Memory B cell (primary cell): Measurements from ENCODE around the gene MED12L.

Source experiments
- ATAC-seq: fragments of 150-1000 bp; cut with Tn5 transposase; 2 replicates; pipeline ENCODE4 v1.10.0; 2021; ENCODE audit warnings: low read depth, mild to moderate bottlenecking, moderate library complexity
- DNase-seq, 2 donors: peaks; one replicate each; pipeline ENCODE4 v3.0.0; 2022; ENCODE audit warnings: low spot score in 2 of 2
- H3K27ac Mint-ChIP-seq: one replicate; pipeline ENCODE4 v1.8.0; 2022; ENCODE audit warnings: mild to moderate bottlenecking, moderate library complexity, mixed read lengths
- H3K27me3 Mint-ChIP-seq: one replicate; pipeline ENCODE4 v1.8.0; 2022; ENCODE audit warnings: mixed read lengths
- H3K36me3 Mint-ChIP-seq: one replicate; pipeline ENCODE4 v1.8.0; 2022; ENCODE audit warnings: mild to moderate bottlenecking, mixed read lengths
- H3K4me1 Mint-ChIP-seq: one replicate; pipeline ENCODE4 v1.8.0; 2022; ENCODE audit warnings: mixed read lengths
- H3K4me3 Mint-ChIP-seq: one replicate; pipeline ENCODE4 v1.8.0; 2022; ENCODE audit warnings: mild to moderate bottlenecking, moderate library complexity, mixed read lengths
- H3K9me3 Mint-ChIP-seq: one replicate; pipeline ENCODE4 v1.8.0; 2022; ENCODE audit warnings: mixed read lengths

MED12L gene

DNA sequence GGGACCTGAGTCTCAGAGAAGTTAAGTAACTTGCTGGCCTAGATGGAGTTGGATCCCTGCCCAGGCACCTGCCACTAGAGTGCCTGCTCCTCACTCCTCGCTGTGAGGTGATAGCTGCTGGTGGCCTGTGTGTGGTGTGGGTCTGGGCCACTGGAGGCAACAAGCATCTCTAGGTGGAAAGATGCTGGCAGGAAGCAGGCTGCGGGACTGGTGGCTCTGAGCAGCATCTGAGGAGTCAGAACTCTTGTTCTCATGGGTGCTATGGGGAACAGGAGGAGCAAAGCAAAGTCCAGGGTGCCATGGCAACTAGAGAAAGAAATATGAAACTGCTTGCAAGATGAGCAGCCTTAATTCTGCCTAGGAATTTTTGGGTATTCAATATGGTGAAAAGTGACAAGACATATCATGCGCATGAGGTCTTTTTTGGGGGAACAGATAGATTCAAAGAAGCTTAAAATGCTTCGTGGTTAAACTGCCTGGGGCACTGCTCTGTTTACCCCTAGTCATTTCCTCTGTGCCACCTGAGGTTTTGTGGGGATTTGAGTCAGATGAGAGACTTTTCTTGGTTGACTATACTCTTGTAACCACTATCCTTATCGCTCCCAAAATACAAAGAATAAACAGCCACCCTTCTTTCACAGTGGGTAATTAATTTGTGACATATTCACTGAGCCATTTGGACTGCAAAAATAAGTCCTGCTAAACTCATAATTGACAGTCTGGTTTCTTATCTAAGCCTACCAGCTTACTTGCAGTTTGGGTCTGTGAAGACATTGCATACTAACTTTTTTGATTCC, 50.3 kb downstream of the MED12L start:
- no peak overlapping the region for H3K27ac Mint-ChIP-seq
- peaks cover 5% of the 10 kb centered on the region for H3K27me3 Mint-ChIP-seq
- no peak for DNase-seq
- H3K36me3 Mint-ChIP-seq: no peaks in the 10 kb centered on the region
- peaks cover 2% of the 10 kb centered on the region for H3K9me3 Mint-ChIP-seq
- peaks cover 8% of the 10 kb centered on the region for H3K4me1 Mint-ChIP-seq
- H3K4me3 Mint-ChIP-seq: no peak overlapping the region
- no peak for ATAC-seq

DNA sequence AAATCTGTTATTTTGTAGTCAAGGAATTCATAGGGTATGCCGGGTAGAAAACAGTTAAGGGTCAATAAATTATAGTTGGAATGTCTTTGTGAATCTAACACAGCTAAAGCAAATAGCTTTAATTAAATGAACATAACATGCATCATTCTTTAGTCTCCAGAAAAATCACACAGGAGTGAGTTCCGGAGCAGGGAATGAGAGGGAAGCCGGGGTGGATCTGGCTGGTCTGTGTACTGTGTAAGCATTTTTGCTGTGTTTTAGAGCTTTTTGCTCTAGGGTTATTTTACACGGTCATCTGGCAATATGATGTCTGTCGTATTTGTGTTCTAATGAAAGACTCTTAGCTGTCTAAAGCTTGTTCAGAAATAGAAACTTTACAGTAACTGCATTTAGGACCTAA, 57.5 kb downstream of the MED12L start:
- DNase-seq (no peak), ATAC-seq (no peak)
- Mint-ChIP-seq H3K9me3 (peaks cover 1% of the 10 kb centered on the region), H3K4me1 (peaks cover 5% of the 10 kb centered on the region), H3K36me3 (no peaks in the 10 kb centered on the region), H3K27me3 (peaks cover 5% of the 10 kb centered on the region), H3K27ac (no peak overlapping the region), H3K4me3 (no peak overlapping the region)

DNA sequence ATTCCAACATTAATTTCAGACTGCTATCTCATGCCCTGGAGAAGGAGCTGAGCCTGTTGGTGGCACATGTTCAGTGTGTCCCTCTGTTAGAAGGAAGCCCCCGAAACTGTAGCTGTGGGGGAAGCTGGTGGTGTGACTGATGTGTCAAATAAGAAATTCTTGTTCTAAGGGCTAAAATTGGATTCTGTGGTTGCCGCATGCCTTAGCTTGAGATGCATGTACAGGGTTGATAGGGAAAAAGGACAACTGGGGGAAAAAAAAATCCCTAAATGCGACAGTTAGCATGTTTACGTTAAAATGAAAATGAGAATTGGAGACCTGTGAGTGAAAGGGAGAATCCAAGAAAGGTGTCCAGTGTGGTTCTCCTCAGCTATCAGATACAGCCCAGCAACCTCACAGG, 58.6 kb downstream of the MED12L start:
- Mint-ChIP-seq H3K27me3 (peaks cover 5% of the 10 kb centered on the region), H3K4me1 (peaks cover 5% of the 10 kb centered on the region)
- ATAC-seq: no peak

DNA sequence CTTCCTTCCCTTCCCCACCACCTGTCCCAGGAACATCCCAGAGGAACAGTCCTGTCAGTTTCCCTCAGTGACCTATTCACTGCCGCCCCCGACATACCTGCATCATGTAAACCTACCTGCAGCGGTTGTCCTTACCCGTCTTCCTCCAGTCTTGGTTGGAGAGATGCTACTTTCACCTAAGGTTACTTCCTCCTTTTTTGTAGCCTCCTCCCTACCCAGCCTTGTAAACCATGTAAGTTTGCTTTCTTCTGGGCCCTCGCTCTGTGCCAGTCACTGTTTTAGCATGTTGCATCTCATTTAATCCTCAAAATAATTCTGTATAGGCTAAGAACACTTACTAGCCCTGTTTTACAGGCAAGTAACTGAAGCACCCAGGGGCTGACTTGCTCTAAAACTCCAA, 59.3 kb downstream of the MED12L start:
- Mint-ChIP-seq H3K9me3 (no peaks in the 10 kb centered on the region), H3K4me1 (peaks cover 5% of the 10 kb centered on the region), H3K4me3 (no peak overlapping the region), H3K27me3 (peaks cover 5% of the 10 kb centered on the region), H3K27ac (no peak overlapping the region), H3K36me3 (no peaks in the 10 kb centered on the region)
- ATAC-seq (peak; percentile 47), DNase-seq (peak in 1 of 2 donors; percentile 5)

More for the DNA sequence above, 58.6 kb downstream of the MED12L start:
- DNase-seq: no peak
- Mint-ChIP-seq H3K27ac (no peak overlapping the region), H3K36me3 (no peaks in the 10 kb centered on the region), H3K4me3 (no peak overlapping the region), H3K9me3 (no peaks in the 10 kb centered on the region)

DNA sequence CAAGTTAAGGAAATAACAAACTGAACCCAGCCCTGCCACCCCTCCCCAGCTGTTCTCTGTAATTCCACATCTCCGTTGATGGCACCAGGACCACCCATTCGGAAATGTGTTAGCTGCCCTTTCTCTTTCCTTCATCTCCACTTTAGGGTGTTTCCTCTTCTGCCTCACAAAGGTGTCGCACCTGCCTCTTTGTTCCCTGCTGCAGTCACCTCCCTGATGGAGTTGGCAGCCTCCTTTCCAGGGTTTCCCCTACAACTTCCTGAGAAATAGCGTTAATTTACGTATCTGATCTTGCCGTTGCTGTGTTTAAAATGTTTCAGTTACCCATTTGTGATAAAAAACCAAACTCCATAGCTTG, 60.2 kb downstream of the MED12L start:
- DNase-seq: peak in 1 of 2 donors; percentile 5
- no peaks in the 10 kb centered on the region for H3K9me3 Mint-ChIP-seq
- H3K27ac Mint-ChIP-seq: no peak overlapping the region
- no peak overlapping the region for H3K4me3 Mint-ChIP-seq
- H3K4me1 Mint-ChIP-seq: peaks cover 5% of the 10 kb centered on the region
- H3K36me3 Mint-ChIP-seq: no peaks in the 10 kb centered on the region
- peaks cover 5% of the 10 kb centered on the region for H3K27me3 Mint-ChIP-seq
- peak; percentile 5 for ATAC-seq

DNA sequence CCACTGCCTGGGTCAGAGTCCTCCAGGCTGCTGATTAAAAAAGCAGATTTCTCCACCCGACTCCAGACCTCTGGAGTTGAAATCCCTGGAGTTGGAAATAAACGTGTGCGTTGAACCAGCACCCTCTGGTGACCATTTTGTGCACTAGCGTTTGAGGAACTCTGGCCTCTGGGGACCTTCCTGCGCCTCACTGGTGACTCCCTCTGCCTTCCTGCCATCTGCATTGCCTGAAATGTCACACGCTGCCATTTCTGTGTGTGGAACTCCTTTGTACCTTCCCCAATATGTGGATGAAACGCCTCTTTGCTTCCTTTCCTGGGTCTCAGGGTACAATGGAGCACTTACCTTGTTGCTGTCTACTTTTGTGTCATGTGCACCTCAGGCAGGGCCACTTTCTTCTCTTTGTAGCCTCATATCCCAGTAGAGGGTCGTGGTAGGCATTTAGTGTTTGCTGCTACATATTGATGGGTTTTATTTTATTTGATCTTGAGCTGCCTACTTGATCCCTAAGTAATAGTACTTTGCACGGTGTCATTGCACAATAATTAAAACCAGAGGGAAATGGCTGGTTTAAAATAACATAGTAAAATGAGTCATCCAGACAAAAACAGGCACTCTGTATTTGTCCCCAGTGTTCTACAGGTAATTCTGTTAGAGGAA, 60.7 kb downstream of the MED12L start:
- peaks cover 5% of the 10 kb centered on the region for H3K4me1 Mint-ChIP-seq
- H3K4me3 Mint-ChIP-seq: no peak overlapping the region
- no peak overlapping the region for H3K27ac Mint-ChIP-seq
- peaks cover 6% of the 10 kb centered on the region for H3K27me3 Mint-ChIP-seq
- DNase-seq (peak; percentile 46 to 62), ATAC-seq (peak; percentile 96)
- no peaks in the 10 kb centered on the region for H3K9me3 Mint-ChIP-seq
- no peaks in the 10 kb centered on the region for H3K36me3 Mint-ChIP-seq

DNA sequence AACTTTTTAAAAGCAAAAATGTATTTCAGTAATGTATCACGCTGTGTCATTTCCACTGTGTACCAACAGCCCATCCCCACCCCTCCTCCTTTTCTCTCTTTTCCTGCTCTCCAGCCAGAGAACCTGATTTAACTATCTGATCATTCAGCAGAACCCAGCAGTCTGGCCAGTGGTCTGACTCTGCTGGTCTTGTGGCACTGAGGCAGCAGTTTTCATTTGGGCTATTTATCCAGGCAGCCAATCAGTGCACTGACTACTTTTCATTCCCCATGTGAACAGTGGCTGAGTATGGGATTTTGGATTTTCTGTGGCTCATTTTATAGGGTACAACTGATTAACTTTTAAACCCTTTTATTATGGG, 61.2 kb downstream of the MED12L start:
- H3K9me3 Mint-ChIP-seq: no peaks in the 10 kb centered on the region
- H3K4me3 Mint-ChIP-seq: no peak overlapping the region
- DNase-seq: no peak
- H3K27ac Mint-ChIP-seq: no peak overlapping the region
- ATAC-seq: no peak
- peaks cover 6% of the 10 kb centered on the region for H3K27me3 Mint-ChIP-seq
- H3K36me3 Mint-ChIP-seq: no peaks in the 10 kb centered on the region
- H3K4me1 Mint-ChIP-seq: peaks cover 5% of the 10 kb centered on the region

DNA sequence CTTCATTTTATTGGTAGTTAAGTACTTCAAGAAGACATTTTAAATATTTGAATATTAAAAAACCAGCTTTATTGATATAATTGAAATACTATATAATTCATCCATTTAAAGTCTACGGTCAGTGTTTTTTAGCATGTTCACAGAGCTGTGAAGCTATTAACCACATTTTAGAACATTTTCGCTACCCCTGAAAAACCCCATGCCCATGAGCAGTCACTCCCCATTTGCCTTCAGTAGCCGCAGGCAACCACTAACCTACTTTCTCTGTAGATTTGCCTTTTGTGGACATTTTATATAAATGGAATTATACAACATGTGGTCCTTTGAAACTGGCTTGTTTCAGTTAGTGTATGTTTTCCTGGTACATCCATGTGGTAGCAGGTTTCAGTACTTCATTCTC, 61.8 kb downstream of the MED12L start:
- Mint-ChIP-seq H3K4me3 (no peak overlapping the region), H3K27ac (no peak overlapping the region), H3K36me3 (no peaks in the 10 kb centered on the region), H3K9me3 (no peaks in the 10 kb centered on the region), H3K4me1 (peaks cover 5% of the 10 kb centered on the region), H3K27me3 (peaks cover 6% of the 10 kb centered on the region)
- ATAC-seq (no peak), DNase-seq (no peak)

DNA sequence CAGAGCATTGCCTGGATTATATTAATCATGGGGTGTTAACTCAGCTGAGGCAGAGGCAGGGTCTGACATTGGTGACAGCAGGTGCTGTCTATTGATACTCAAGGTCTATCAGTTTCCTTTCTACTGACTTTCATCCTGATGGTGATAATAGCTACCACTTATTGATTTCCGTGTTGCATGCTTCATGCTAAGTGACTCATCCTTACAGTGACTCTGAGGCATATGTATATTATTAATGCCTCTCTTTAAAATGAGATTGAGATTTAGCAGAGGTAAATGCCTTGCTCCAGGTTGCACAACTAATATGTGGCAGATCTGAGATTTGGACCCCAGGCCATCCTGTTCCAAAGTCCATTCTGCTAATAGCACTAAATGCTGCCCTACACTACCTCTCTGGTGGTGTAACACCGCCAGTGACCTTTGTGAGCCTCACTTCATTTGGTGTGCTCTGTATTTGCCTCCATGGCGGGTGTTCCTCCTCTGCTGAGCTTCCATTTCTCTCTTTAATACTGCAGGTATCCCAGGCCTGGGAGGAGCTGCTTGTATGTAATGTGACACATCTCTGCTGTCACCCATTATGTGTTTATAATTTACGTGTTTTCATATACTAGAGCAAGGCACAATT, 67.1 kb downstream of the MED12L start:
- no peak overlapping the region for H3K27ac Mint-ChIP-seq
- no peak overlapping the region for H3K4me3 Mint-ChIP-seq
- H3K4me1 Mint-ChIP-seq: no peaks in the 10 kb centered on the region
- H3K9me3 Mint-ChIP-seq: no peaks in the 10 kb centered on the region
- H3K36me3 Mint-ChIP-seq: no peaks in the 10 kb centered on the region
- ATAC-seq (no peak), DNase-seq (no peak)
- H3K27me3 Mint-ChIP-seq: peaks cover 1% of the 10 kb centered on the region

DNA sequence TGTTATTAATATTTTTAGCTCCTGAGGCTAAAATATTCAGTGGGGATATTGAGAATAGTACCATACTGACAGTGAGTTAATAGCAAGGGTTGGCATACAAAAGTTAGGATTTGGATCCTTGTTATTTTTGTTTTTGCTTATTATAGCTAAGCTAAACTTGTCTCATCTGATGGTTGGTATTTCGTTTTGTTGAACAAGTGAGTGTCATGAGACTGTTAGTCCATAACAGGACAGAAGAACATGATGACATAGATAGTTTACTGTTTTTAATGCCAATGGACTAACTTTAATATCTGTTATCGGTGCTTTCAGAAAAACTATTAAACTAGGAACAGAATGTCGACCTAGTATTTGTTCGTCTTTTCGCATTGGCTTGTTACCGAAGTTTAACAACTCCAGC, 69.1 kb downstream of the MED12L start:
- H3K4me1 Mint-ChIP-seq: no peaks in the 10 kb centered on the region
- no peak for ATAC-seq
- H3K27me3 Mint-ChIP-seq: peaks cover 3% of the 10 kb centered on the region
- H3K4me3 Mint-ChIP-seq: no peak overlapping the region
- no peaks in the 10 kb centered on the region for H3K36me3 Mint-ChIP-seq
- H3K9me3 Mint-ChIP-seq: no peaks in the 10 kb centered on the region
- no peak for DNase-seq
- H3K27ac Mint-ChIP-seq: no peak overlapping the region

DNA sequence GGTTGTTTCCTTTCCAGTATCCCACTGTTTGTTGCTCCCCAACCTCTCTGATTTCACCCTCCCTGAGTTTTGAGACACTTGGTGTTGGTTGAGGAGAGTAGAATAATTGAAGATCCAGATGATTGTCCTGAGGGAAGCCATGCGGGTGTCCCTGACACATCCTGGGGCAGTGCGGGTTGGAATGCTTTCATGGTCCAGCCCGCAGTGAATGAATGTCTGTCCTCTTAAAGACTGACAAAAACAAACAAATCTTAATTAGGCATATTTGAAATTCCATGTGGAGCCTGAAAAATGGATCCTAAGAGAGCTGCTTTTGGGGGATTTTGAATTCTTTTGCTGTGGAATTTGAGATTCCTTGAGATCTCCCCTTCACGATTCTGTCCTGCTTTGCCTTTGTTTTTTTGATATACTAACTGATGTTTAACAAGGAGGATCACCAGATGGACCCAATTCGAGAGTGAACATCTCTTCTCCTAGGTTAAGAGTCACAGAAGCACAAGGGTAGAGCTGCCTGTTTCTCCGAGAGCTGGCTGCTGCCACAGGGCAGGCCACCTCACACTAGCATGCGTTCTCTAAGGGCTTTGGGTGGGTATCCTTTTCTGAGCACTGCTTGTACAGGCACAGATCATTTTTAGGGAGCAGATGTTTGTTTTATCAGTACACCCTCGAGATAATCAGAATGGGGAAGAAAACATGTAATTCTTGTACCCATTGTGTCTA, 70.1 kb downstream of the MED12L start:
- Mint-ChIP-seq H3K4me3 (no peak overlapping the region), H3K27me3 (peaks cover 3% of the 10 kb centered on the region), H3K36me3 (no peaks in the 10 kb centered on the region), H3K4me1 (no peaks in the 10 kb centered on the region), H3K9me3 (no peaks in the 10 kb centered on the region), H3K27ac (no peak overlapping the region)
- DNase-seq: no peak
- ATAC-seq: no peak

DNA sequence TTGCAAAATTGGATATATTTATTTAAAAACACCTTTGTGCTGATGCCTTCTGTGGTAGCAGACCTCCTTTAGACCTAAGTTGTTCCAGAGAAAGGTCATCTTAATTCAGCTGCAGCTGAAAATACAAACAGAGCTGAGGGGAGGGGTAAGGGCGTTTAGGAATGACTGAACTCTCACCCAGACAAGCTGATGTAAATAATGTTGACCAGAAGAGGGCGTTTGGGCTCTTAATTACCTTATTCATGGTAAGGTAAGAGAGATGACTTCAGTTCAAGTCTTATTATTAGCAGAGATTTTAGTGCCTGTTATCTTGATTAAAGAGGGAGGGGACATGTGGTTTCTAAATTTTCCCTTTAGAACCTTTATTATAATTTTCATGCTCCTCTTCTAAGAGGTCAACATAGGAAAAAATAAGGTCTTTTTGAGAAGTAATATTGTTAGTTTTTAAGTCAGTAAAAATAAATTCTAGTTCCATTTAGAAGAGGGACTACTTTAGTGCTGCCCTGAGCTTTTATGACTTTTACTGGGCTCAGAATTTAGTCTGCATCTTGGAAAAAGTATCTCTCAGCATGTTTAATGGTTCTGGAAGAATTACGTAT, 71.3 kb downstream of the MED12L start:
- peak; percentile 81 for ATAC-seq
- Mint-ChIP-seq H3K4me3 (no peak overlapping the region), H3K27ac (no peak overlapping the region), H3K27me3 (peaks cover 5% of the 10 kb centered on the region), H3K9me3 (no peaks in the 10 kb centered on the region), H3K4me1 (no peaks in the 10 kb centered on the region), H3K36me3 (no peaks in the 10 kb centered on the region)
- peak in 1 of 2 donors; percentile 51 for DNase-seq

DNA sequence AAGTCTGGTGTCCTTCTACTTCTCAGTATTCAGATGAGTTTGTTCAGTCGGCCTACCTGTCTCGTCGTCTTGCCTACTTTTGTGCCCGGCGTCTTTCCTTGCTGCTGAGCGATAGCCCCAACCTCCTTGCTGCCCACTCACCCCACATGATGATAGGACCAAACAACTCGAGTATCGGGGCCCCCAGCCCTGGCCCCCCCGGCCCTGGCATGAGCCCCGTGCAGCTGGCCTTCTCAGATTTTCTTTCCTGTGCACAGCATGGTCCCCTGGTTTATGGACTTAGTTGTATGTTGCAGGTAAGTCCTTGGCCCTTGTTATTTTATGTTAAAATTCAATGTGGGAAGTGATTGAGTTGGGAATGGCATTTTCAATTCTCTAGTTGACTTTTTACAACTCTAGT, 74.3 kb downstream of the MED12L start:
- H3K27ac Mint-ChIP-seq: no peak overlapping the region
- no peaks in the 10 kb centered on the region for H3K4me1 Mint-ChIP-seq
- H3K4me3 Mint-ChIP-seq: no peak overlapping the region
- no peak for DNase-seq
- peaks cover 5% of the 10 kb centered on the region for H3K27me3 Mint-ChIP-seq
- ATAC-seq: no peak
- H3K36me3 Mint-ChIP-seq: no peaks in the 10 kb centered on the region
- H3K9me3 Mint-ChIP-seq: no peaks in the 10 kb centered on the region

DNA sequence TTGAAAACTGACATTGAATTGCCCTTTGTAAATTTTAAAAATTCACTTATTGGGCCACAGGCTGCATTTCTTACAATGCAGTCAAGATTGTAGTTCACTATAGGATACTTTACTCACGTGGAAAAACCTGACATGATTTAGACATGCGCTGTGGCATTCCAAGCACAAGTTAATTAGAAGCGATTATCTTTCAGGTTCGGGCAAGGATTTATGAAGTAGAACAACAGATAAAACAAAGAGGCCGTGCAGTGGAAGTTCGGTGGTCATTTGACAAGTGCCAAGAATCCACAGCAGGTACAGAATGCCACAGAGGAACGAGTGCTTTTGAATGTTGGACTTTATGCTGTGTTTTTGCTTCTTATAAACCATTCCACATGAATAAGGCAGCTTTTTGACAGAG, 79.8 kb downstream of the MED12L start:
- Mint-ChIP-seq H3K27me3 (peaks cover 4% of the 10 kb centered on the region), H3K9me3 (no peaks in the 10 kb centered on the region), H3K27ac (no peak overlapping the region), H3K4me3 (no peak overlapping the region), H3K4me1 (peaks cover 9% of the 10 kb centered on the region), H3K36me3 (no peaks in the 10 kb centered on the region)
- ATAC-seq (no peak), DNase-seq (no peak)
